HG03066 (cell line): ENCODE results near the gene CLEC16A.

Experiments used
- ATAC-seq: cut with Tn5 transposase; IDR thresholded peaks from one replicate; pipeline ENCODE4 v1.9.1; 2021; ENCODE audit warnings: low read depth; ENCODE audit not compliant: unreplicated experiment

The CLEC16A gene

GRCh38 chr16:11224894-11225676, 280.7 kb downstream of the CLEC16A start:
- ATAC-seq: peak; percentile 86

- ATAC-seq: no peak
These were observed 281.5 kb downstream of the CLEC16A start for GRCh38 chr16:11225677-11226549.

GRCh38 chr16:11229432-11229831, 285.1 kb downstream of the CLEC16A start:
- no peak for ATAC-seq

- ATAC-seq: no peak
These were observed 285.5 kb downstream of the CLEC16A start for GRCh38 chr16:11229906-11230305.

- ATAC-seq: no peak
These were observed 287.1 kb downstream of the CLEC16A start for GRCh38 chr16:11231367-11231970.
